B cell (primary cell): ENCODE data around the gene UBAC1. TPM values are rescaled to one million over a fixed set of nuclear protein-coding genes. Genes with fewer than 3 reads are reported as not detected.

Experiments
- ATAC-seq: fragments of 200-7000 bp; cut with Tn5 transposase; one replicate; pipeline ENCODE4 v1.10.0; 2021; ENCODE audit warnings: low read depth, mild to moderate bottlenecking, moderate number of reproducible peaks, moderate library complexity
- CTCF ChIA-PET: fragments of 350-600 bp; sonication (Branson Sonifier 250); formaldehyde crosslinking; loops from one replicate; lab custom pipeline; 2021; ENCODE audit warnings: antibody characterized with exemption, inconsistent platforms; lab: Charles Lee
- POLR2A ChIA-PET: fragments of 350-600 bp; sonication (Branson Sonifier 250); formaldehyde crosslinking; loops from one replicate; lab custom pipeline; 2021; ENCODE audit warnings: antibody characterized with exemption; lab: Charles Lee
- DNase-seq: peaks from one replicate; pipeline ENCODE4 v3.0.0; 2013
- H2AFZ ChIP-seq: 2 replicates; pipeline ENCODE4 v1.6.1; 2012; ENCODE audit warnings: mild to moderate bottlenecking, low read depth, low read length; ENCODE audit not compliant: insufficient read depth, poor library complexity, severe bottlenecking
- H3K27ac ChIP-seq, 2 donors: 1 replicate in 1 of 2; 2 replicates in 1 of 2; pipeline ENCODE4 v1.5.1; 2012 to 2013; ENCODE audit warnings: low read length in 2 of 2, mild to moderate bottlenecking in 2 of 2, moderate library complexity in 1 of 2
- H3K27me3 ChIP-seq, 4 experiments: fragments of 200-600 bp in 1 of 4; sonication (generic) in 1 of 4; replicated peaks in 1 of 4; 1 replicate in 2 of 4; 2 replicates in 2 of 4; pipeline versions ENCODE4 v1.6.1 to v1.7.0; 2013 to 2016; ENCODE audit warnings: low read length in 3 of 4, mild to moderate bottlenecking in 2 of 4, mixed read lengths in 1 of 4, moderate library complexity in 1 of 4; ENCODE audit not compliant: insufficient read depth in 4 of 4, control insufficient read depth in 3 of 4; ENCODE audit errors: control extremely low read depth in 1 of 4
- H3K36me3 ChIP-seq, 2 experiments: replicated peaks in 1 of 2; 1 replicate in 1 of 2; 2 replicates in 1 of 2; pipeline versions ENCODE4 v1.6.1 to v1.7.1; 2013; ENCODE audit warnings: low read length in 1 of 2; ENCODE audit not compliant: insufficient read depth in 2 of 2, control insufficient read depth in 1 of 2; ENCODE audit errors: control extremely low read depth in 1 of 2, extremely low read depth in 1 of 2
- H3K4me1 ChIP-seq, 2 donors: fragments of 200-600 bp in 1 of 2; sonication (generic) in 1 of 2; 1 replicate in 1 of 2; 2 replicates in 1 of 2; pipeline versions ENCODE4 v1.5.1 to v1.6.1; 2013 to 2017; ENCODE audit warnings: low read length in 2 of 2; ENCODE audit not compliant: control insufficient read depth in 2 of 2, insufficient read depth in 2 of 2
- H3K4me2 ChIP-seq: replicated peaks from 2 replicates; pipeline ENCODE3; 2012; ENCODE audit warnings: mild to moderate bottlenecking, low read depth, low read length; ENCODE audit not compliant: poor library complexity, severe bottlenecking
- H3K4me3 ChIP-seq, 5 experiments: fragments of 200-600 bp in 1 of 5; sonication (generic) in 1 of 5; 1 replicate in 3 of 5; 2 replicates in 2 of 5; pipeline versions ENCODE4 v1.5.1 to v1.7.0; 2011 to 2016; ENCODE audit warnings: low read length in 4 of 5, mild to moderate bottlenecking in 4 of 5, low read depth in 2 of 5, control low read depth in 1 of 5, moderate library complexity in 1 of 5; ENCODE audit not compliant: insufficient read depth in 1 of 5; ENCODE audit errors: control extremely low read depth in 1 of 5, extremely low read depth in 1 of 5
- H3K79me2 ChIP-seq: fragments of 200-600 bp; sonication (generic); one replicate; pipeline ENCODE4 v1.6.0; 2016; ENCODE audit warnings: low read length; ENCODE audit not compliant: control insufficient read depth, insufficient read depth
- H3K9ac ChIP-seq: fragments of 200-600 bp; sonication (generic); 2 replicates; pipeline ENCODE4 v1.6.1; 2017; ENCODE audit warnings: mild to moderate bottlenecking, low read length, moderate library complexity
- H3K9me3 ChIP-seq, 3 donors: one replicate each; pipeline versions ENCODE4 v1.6.1 to v1.7.1; 2013; ENCODE audit warnings: low read length in 2 of 3; ENCODE audit not compliant: control insufficient read depth in 2 of 3, insufficient read depth in 1 of 3; ENCODE audit errors: control extremely low read depth in 1 of 3
- H4K20me1 ChIP-seq: 2 replicates; pipeline ENCODE4 v1.6.0; 2012; ENCODE audit warnings: mild to moderate bottlenecking, low read length; ENCODE audit not compliant: insufficient read depth, control insufficient read depth, poor library complexity, severe bottlenecking
- H3K27ac Mint-ChIP-seq: one replicate; pipeline ENCODE4 v1.8.0; 2021; ENCODE audit warnings: mixed read lengths
- H3K27me3 Mint-ChIP-seq: one replicate; pipeline ENCODE4 v1.8.0; 2021; ENCODE audit warnings: mixed read lengths
- H3K4me1 Mint-ChIP-seq: one replicate; pipeline ENCODE4 v1.8.0; 2021; ENCODE audit warnings: mixed read lengths
- H3K4me3 Mint-ChIP-seq: one replicate; pipeline ENCODE4 v1.8.0; 2021; ENCODE audit warnings: mixed read lengths
- H3K9me3 Mint-ChIP-seq: one replicate; pipeline ENCODE4 v1.8.0; 2022; ENCODE audit warnings: mixed read lengths; ENCODE audit not compliant: insufficient read depth
- CTCF ChIP-seq: fragments of 200-600 bp; IDR thresholded peaks from one replicate; pipeline ENCODE4 v1.8.0; 2022; ENCODE audit warnings: antibody characterized with exemption, mild to moderate bottlenecking
- EZH2 ChIP-seq: IDR thresholded peaks from 2 replicates; pipeline ENCODE4 v1.6.1; 2012; ENCODE audit warnings: borderline replicate concordance, low read depth, mild to moderate bottlenecking, moderate library complexity, low read length; ENCODE audit not compliant: insufficient read depth, poor library complexity, severe bottlenecking
- WGBS: methylation state at CpG from one replicate; pipeline ENCODE4 v1.1.5; 2013; ENCODE audit warnings: missing lambda C conversion rate; ENCODE audit not compliant: insufficient coverage; 5-methylcytosine and 5-hydroxymethylcytosine counted together
- intact Hi-C: fragments of 100-400 bp; cut with micrococcal nuclease; formaldehyde crosslinking; loops from one replicate; pipeline ENCODE4 v1.10.0; 2022
- polyA plus RNA-seq: library from polyadenylated mRNA; depleted of rRNA; stranded (reverse); fragments of >200 nt; gene quantifications from 2 replicates; pipeline ENCODE4 v1.2.3, GENCODE V29; 2012
- total RNA-seq, 2 donors: library from RNA; stranded (reverse); fragments of 120-200 nt in 1 of 2; gene quantifications; 1 replicate in 1 of 2; 2 replicates in 1 of 2; pipeline versions ENCODE4 v1.2.3 to v1.2.4, GENCODE V29; 2013 to 2022

Gene UBAC1
- total and polyA plus RNA-seq, 2 donors (not counting 1 experiment from before 2014, with no cell fraction given), result 30.8 to 31.1 TPM

- DNase-seq (no peak), ATAC-seq (no peak)
- Mint-ChIP-seq H3K9me3 (no peaks in the 10 kb centered on the region), H3K4me1 (peaks cover 2% of the 10 kb centered on the region), H3K27ac (no peak overlapping the region), H3K4me3 (no peak overlapping the region), H3K27me3 (no peaks in the 10 kb centered on the region)
- Histone ChIP-seq H3K4me1 (no peaks in the 10 kb centered on the region), H3K9ac (no peak overlapping the region), H3K27ac (no peak overlapping the region), H3K36me3 (no peaks in the 10 kb centered on the region), H3K79me2 (no peaks in the 10 kb centered on the region), H4K20me1 (no peaks in the 10 kb centered on the region), H3K4me2 (no peak overlapping the region), H3K27me3 (peaks cover 0 to 3% (median 0%) of the 10 kb centered on the region in 4 experiments), H3K9me3 (no peaks in the 10 kb centered on the region), H3K4me3 (no peak overlapping the region), H2AFZ (no peak overlapping the region)
- intact Hi-C loops, result no loop called here
- no peak for TF ChIP-seq EZH2
- TF ChIP-seq CTCF, result no peak
- 92% methylated on average over 17 of the region's 21 CpGs for WGBS
- ChIA-PET POLR2A (no interaction called here), CTCF (interaction anchor here (1.3 kb wide), 1 partner anchor 23 kb away, joined by 3 read pairs; no protein-coding TSS in a partner anchor)
These were observed 47.5 kb upstream of the UBAC1 start for GRCh38 chr9:136008693-136008997.

- Histone ChIP-seq H3K4me1 (no peaks in the 10 kb centered on the region), H3K4me3 (no peak overlapping the region), H3K9ac (no peak overlapping the region), H3K79me2 (no peaks in the 10 kb centered on the region), H3K27me3 (peaks cover 0 to 5% (median 0%) of the 10 kb centered on the region in 4 experiments), H3K27ac (no peak overlapping the region), H4K20me1 (no peaks in the 10 kb centered on the region), H3K36me3 (no peaks in the 10 kb centered on the region), H2AFZ (no peak overlapping the region), H3K4me2 (no peak overlapping the region), H3K9me3 (no peaks in the 10 kb centered on the region)
- H3K4me3 Mint-ChIP-seq, result no peak overlapping the region
- intact Hi-C loops, result no loop called here
- no peaks in the 10 kb centered on the region for H3K9me3 Mint-ChIP-seq
- ChIA-PET POLR2A (no interaction called here), CTCF (interaction anchor here (1.3 kb wide), 1 partner anchor 23 kb away, joined by 3 read pairs; no protein-coding TSS in a partner anchor)
- WGBS, result 95% methylated on average over 19 of the region's 24 CpGs
- H3K4me1 Mint-ChIP-seq, result peaks cover 2% of the 10 kb centered on the region
- no peak for TF ChIP-seq CTCF
- TF ChIP-seq EZH2, result no peak
- DNase-seq (no peak), ATAC-seq (no peak)
- H3K27ac Mint-ChIP-seq, result no peak overlapping the region
- no peaks in the 10 kb centered on the region for H3K27me3 Mint-ChIP-seq
These were observed 46.9 kb upstream of the UBAC1 start for GRCh38 chr9:136007934-136008692.
